ENCODE results near the gene SCT.
"Not testable (repeated sequence)": the region's sequence is repeated elsewhere in the genome, so short reads cannot be mapped to it uniquely, and the experiment has no call there.

SCT gene, protein sequence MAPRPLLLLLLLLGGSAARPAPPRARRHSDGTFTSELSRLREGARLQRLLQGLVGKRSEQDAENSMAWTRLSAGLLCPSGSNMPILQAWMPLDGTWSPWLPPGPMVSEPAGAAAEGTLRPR

GRCh38 chr11:626475-627307, at the start of gene SCT:
TSS of gene SCT (minus strand) at chr11:627181. CDS start at chr11:627143, 38 bp downstream.
- DNase-seq, result no peak

GRCh38 chr11:674406-674805, 47.4 kb upstream of the SCT start:
- DNase-seq, result no peak

DNA sequence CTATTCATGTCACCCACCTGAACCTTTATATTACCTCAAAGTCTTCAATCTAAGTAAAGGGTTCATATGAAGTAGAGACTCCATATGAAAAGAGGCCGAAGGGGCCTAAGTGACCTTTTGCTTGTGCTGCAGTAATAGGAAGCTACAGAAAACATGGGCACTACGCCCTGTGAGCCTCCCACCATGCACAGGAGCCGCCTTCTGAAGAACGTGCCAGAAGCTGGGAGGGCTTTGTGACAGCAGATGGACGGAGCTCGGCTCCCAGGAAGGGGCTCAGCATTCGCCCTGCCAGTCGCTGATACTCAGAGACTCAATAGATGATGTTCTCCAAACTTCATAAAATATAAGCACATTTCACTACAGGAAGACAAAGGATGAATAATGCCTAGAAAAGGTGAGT, 46.9 kb upstream of the SCT start:
- DNase-seq, result no peak

DNA sequence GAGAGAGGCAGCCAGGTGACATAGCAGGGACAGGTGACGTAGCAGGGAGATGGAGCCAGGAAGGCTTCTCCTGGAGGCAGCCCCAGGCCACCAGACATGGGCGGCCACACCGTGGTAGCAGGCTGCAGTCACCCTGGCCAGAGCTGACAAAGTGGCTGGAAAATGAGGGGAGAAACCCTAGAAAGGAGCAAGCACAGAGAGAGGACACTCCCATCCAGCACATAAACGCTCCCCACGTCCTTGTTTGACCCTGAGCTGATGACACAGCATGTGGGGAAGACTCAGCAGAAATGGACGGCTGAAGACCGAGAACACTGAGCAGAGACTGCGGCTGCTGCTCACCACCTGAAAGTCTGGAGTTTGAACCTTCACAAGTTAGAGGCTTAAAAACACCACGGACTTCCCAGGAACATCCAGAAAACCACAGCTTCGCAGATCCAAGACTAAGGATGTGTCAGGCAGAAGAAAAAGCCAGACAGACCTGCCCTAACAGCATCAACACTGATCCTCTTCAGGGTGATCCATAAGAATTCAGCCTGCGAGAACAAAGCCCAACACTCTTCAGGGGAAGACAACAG, 38.8 kb upstream of the SCT start:
- no peak for DNase-seq

- DNase-seq, result no peak
Observed at GRCh38 chr11:665062-665703, 38.2 kb upstream of the SCT start.

DNA sequence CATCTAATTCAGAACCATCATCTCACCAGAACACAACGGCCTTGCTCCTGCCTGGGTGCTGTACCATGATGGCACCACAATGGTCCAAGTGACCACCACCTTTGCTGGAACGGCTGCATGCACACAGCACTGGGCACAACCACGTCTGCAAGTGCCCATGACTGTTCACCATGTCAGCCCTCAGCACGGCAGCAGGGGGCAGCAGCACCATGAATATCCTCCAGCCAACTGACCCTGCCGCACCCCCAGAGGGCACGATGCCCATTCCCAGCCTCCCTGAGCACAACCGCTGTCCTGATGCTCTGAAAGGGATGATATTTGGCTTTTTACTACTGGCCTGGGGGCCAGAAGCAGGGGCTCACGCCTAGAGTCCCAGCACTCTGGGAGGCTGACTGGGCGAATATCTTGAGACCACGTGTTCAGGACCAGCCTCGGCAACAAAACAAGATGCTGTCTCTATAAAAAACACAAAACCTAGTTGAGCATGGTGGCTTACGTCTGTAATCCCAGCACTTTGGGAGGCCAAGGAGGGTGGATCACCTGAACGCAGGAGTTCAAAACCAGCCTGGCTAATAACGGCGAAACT, 35.8 kb upstream of the SCT start:
- DNase-seq, result peak in 1 of 2 experiments; percentile 36

- DNase-seq, result no peak
Observed at GRCh38 chr11:660681-661444, 33.9 kb upstream of the SCT start.

- no peak for DNase-seq
Observed at GRCh38 chr11:660281-660680, 33.3 kb upstream of the SCT start.

- no peak for DNase-seq
Observed at GRCh38 chr11:659532-660085, 32.6 kb upstream of the SCT start.

- DNase-seq, result no peak
Observed at GRCh38 chr11:657691-658126, 30.7 kb upstream of the SCT start.

GRCh38 chr11:656866-657265, 29.9 kb upstream of the SCT start:
- no peak for DNase-seq

DNA sequence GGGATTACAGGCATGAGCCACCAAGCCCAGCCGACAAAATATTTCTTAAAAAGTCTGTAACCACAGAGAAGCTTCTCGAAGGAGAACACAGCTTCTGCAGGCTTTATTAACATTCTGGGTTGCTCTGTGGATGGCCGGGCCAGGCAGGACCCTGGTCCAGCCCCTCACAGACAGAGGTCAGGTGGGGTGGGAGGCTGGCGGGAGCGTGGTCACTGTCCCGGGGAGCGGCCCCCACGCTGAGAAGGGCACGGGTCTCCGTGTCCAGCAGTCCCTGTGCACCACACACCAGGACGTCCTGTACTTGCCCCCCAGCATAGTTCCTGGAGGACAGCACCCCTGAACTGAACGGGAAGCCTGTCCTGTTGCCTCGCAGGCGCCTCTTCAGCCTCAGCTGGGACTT, 29.4 kb upstream of the SCT start:
- DNase-seq, result no peak

- no peak for DNase-seq
Observed at GRCh38 chr11:655036-655726, 28.2 kb upstream of the SCT start.

DNA sequence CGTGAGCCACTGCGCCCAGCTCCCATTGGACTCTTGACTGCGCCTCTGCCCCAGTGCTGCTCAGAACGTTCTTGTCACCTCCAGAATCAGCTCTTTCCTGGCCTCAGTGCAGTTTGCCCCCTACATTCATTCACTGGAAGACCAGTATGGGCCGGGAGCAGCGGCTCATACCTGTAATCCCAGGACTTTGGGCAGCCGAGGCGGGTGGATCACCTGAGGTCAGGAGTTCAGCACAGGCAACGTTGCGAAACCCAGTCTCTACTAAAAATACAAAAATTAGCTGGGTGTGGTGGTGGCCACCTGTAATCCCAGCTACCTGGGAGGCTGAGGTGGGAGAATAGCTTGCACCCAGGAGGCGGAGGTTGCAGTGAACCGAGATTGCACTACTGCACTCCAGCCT, 27.5 kb upstream of the SCT start:
- DNase-seq, result not testable (repeated sequence)

DNA sequence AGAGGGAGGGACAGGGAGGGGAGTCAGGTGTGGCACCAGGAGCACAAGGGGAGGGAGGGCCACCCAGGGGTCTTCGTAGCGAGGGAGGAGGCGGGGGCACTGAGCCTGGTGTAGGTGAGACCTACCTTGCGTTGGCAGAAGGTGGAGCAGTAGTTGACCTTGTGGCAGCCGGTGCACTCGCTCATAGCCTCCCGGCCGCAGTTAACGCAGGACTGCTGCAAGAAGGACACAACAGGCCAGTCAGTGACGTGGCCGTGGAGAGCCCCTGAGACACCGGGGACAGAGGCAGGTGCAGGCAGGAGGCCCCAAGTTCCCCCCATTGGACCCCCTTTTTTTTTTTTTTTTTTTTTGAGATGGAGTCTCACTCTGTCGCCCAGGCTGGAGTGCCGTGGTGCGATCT, 26.9 kb upstream of the SCT start:
- no peak for DNase-seq

DNA sequence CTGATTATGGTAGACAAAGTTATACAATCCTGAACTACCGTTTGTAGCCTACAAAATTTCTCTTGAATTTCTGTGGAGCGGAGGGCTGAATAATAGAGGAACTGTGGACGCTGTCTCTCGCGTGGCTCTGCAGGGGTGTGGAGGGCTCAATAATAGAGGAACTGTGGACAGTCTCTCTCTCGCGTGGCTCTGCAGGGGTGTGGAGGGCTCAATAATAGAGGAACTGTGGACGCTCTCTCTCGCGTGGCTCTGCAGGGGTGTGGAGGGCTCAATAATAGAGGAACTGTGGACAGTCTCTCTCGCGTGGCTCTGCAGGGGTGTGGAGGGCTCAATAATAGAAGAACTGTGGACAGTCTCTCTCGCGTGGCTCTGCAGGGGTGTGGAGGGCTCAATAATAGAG, 26.2 kb upstream of the SCT start:
- DNase-seq, result not testable (repeated sequence)

GRCh38 chr11:650482-650881, 23.5 kb upstream of the SCT start:
- no peak for DNase-seq

- not testable (repeated sequence) for DNase-seq
Observed at GRCh38 chr11:647672-648158, 20.7 kb upstream of the SCT start.

DNA sequence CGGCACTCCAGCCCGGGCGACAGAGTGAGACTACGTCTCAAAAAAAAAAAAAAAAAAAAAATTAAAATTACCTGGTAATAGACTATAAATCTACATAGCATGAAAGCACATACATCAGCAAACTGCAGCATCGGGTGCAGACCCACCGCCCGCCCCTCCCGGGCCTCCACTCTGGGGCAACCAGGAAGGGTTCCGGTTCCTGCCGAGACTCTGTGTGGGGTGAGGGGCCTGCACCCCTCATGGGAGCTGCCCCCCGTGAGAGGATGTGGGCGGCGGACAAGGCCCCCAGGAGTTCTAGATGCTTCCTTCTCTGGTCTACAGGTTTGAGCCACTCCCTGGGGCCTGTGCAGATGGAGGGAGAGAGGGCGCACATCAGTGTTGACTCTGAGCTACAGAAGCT, 19.2 kb upstream of the SCT start:
- no peak for DNase-seq

DNA sequence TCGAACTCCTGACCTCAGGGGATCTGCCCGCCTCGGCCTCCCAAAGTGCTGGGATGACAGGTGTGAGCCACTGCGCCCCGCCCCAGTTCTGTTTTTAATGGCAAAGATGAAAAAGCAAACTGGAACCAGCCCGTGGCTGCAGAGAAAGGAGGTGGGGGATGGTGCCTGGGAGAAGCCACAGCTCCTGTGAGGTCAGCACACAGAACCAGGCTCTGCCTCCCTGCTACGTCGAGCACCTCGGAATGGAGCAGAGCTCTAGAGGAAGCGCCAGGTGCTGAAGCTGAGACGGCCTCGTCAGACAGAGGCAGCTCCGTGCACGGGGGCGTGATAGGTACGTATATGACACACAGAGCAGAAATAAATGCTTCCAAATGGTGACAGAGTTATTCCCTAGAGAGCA, 18.6 kb upstream of the SCT start:
- DNase-seq, result no peak

All from NCI-H446 (cell line).